ENCODE results near the gene CLTB. TPM values are rescaled to one million over a fixed set of nuclear protein-coding genes. Genes with fewer than 3 reads are reported as not detected.

The CLTB gene
- total and polyA plus RNA-seq, 2 of the 13 experiments (the other 11 are each of a cell fraction or from before 2014, with no cell fraction given) = 23.3 to 33.8 TPM

GRCh38 chr5:176418251-176418650, 1.9 kb upstream of the CLTB start (continued):
- TF ChIP-seq FOXO1 (CRISPR knock-in tag; IDR thresholded peaks at IDR 0.05) (peak; percentile 67; the same call in 1 of the 2 replicates), ZFP36 (IDR thresholded peaks at IDR 0.05; ENCODE audit: borderline replicate concordance, low read depth, low read length, partially characterized antibody) (no peak), TAF15 (IDR thresholded peaks at IDR 0.05; ENCODE audit: low read depth, low read length, poor library complexity, severe bottlenecking) (no peak), SALL2 (CRISPR knock-in tag; IDR thresholded peaks at IDR 0.05) (no peak), ZBTB43 (CRISPR knock-in tag; conservative IDR thresholded peaks at IDR 0.05) (peak; percentile 63; the same call in 1 of the 2 replicates), PAXIP1 (CRISPR knock-in tag; conservative IDR thresholded peaks at IDR 0.05) (0 out of 2 replicates have a peak, but pooled peaks have one; percentile 17), KDM2A (CRISPR knock-in tag; IDR thresholded peaks at IDR 0.05; ENCODE audit: borderline replicate concordance, low read depth) (no peak), ZNF512 (CRISPR knock-in tag; IDR thresholded peaks at IDR 0.05) (no peak), ZNF562 (CRISPR knock-in tag; IDR thresholded peaks at IDR 0.05; ENCODE audit: borderline replicate concordance) (no peak), GPN1 (CRISPR knock-in tag; IDR thresholded peaks at IDR 0.05; ENCODE audit: borderline replicate concordance) (no peak), SOX5 (CRISPR knock-in tag; IDR thresholded peaks at IDR 0.05; ENCODE audit: borderline replicate concordance) (peak; percentile 31; the same call in 1 of the 2 replicates), ZSCAN12 (CRISPR knock-in tag; IDR thresholded peaks at IDR 0.05) (no peak), REST (IDR thresholded peaks at IDR 0.05; ENCODE audit: borderline replicate concordance in 1 of 2, low read depth in 1 of 2, low read length in 2 of 2) (no peak), JUN (CRISPR knock-in tag; IDR thresholded peaks at IDR 0.05) (peak; percentile 74; the same call in 1 of the 2 replicates), POLR2AphosphoS5 (IDR thresholded peaks at IDR 0.05; ENCODE audit: low read depth, low read length) (no peak), JUND (CRISPR knock-in tag; IDR thresholded peaks at IDR 0.05) (0 out of 2 replicates have a peak, but pooled peaks have one; percentile 16)

Measured in HepG2 (cell line).